ENCODE data around the gene INPP4B. TPM values are rescaled to one million over a fixed set of nuclear protein-coding genes. Genes with fewer than 3 reads are reported as not detected.

INPP4B gene
- total RNA-seq, 1 experiment from 2014 or later: 41.0 TPM

DNA sequence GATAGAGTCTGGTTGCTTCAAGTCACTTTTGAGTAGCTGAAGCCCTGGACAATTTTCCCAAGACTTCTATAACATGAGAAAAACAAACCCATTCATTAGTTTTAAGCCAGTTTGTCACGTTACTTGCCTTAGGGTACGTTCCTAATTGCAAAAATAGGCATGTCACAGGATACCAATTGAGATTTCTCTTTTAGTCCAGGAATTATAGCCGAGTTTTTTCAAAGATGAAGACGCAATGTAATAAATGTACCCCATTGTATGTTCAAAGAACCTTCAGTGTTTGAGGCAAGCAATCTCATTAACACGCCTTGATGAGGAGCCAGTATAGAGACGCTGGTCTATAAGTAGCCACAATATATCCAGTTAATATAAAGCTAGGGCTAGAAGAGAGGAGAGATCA is 534.2 kb downstream of the INPP4B start:
- no peak for ATAC-seq
- CTCF ChIA-PET: no interaction called here

DNA sequence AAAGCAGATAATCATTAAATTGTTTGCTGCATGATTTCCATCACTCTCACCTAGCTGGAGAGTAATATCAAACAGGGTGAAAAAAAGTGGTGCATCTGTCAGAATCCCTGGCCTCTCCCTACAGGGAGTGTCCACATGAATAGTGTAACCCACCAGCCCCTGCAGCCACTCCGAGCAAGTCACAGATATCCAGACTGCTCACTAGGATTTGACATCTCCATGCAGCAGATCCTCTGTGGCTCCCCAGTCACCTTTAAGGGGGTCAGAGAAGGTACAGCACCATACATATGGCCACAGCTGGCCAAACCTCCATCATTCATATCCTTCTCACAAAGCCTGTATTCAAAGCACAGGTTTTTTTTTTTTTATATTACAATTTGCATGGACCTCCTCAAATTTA is 536.3 kb downstream of the INPP4B start:
- no peaks in the 10 kb centered on the region for H3K36me3 ChIP-seq (ENCODE audit: low read depth, low read length)
- no peaks in the 10 kb centered on the region for H3K9me2 ChIP-seq (replicated peaks; ENCODE audit: low read length)
- no peaks in the 10 kb centered on the region for H3K27me3 ChIP-seq (ENCODE audit: low read length)
- no peaks in the 10 kb centered on the region for H3K9me3 ChIP-seq (ENCODE audit: low read length)
- H3K79me2 ChIP-seq (ENCODE audit: low read length): no peaks in the 10 kb centered on the region
- ATAC-seq (no peak), DNase-seq (no peak)
- no peaks in the 10 kb centered on the region for H4K20me1 ChIP-seq (ENCODE audit: low read length)
- no peaks in the 10 kb centered on the region for H3K4me1 ChIP-seq (ENCODE audit: insufficient read depth, low read length)
- TF ChIP-seq, protein P1, sequence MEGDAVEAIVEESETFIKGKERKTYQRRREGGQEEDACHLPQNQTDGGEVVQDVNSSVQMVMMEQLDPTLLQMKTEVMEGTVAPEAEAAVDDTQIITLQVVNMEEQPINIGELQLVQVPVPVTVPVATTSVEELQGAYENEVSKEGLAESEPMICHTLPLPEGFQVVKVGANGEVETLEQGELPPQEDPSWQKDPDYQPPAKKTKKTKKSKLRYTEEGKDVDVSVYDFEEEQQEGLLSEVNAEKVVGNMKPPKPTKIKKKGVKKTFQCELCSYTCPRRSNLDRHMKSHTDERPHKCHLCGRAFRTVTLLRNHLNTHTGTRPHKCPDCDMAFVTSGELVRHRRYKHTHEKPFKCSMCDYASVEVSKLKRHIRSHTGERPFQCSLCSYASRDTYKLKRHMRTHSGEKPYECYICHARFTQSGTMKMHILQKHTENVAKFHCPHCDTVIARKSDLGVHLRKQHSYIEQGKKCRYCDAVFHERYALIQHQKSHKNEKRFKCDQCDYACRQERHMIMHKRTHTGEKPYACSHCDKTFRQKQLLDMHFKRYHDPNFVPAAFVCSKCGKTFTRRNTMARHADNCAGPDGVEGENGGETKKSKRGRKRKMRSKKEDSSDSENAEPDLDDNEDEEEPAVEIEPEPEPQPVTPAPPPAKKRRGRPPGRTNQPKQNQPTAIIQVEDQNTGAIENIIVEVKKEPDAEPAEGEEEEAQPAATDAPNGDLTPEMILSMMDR (conservative IDR thresholded peaks at IDR 0.05; ENCODE audit: low read depth, low read length): no peak
- no peak overlapping the region for H3K27ac ChIP-seq (ENCODE audit: low read length)
- BruUV-seq (replicated peaks): no TSS peak
- no peak overlapping the region for H3K4me2 ChIP-seq (ENCODE audit: low read length)
- intact Hi-C loops (cut with micrococcal nuclease): no loop called here
- no peaks in the 10 kb centered on the region for H3F3A ChIP-seq (ENCODE audit: low read length, unreplicated experiment)
- POLR2A ChIA-PET (ENCODE audit: unreplicated experiment): no interaction called here
- H3K4me3 ChIP-seq (ENCODE audit: low read length): no peak overlapping the region
- no peak overlapping the region for H2AFZ ChIP-seq (ENCODE audit: low read length)
- CTCF ChIA-PET: no interaction called here
- no peak overlapping the region for H3K9ac ChIP-seq (ENCODE audit: low read length)

More for the DNA sequence above, 534.2 kb downstream of the INPP4B start:
- Histone ChIP-seq H3K36me3 (ENCODE audit: low read depth, low read length) (no peaks in the 10 kb centered on the region), H3K9me2 (replicated peaks; ENCODE audit: low read length) (no peaks in the 10 kb centered on the region), H4K20me1 (ENCODE audit: low read length) (no peaks in the 10 kb centered on the region), H3K27ac (ENCODE audit: low read length) (no peak overlapping the region), H3K9ac (ENCODE audit: low read length) (no peak overlapping the region), H3K9me3 (ENCODE audit: low read length) (no peaks in the 10 kb centered on the region), H3K79me2 (ENCODE audit: low read length) (no peaks in the 10 kb centered on the region), H3K4me3 (ENCODE audit: low read length) (no peak overlapping the region), H3K4me1 (ENCODE audit: insufficient read depth, low read length) (no peaks in the 10 kb centered on the region), H2AFZ (ENCODE audit: low read length) (no peak overlapping the region), H3K27me3 (ENCODE audit: low read length) (no peaks in the 10 kb centered on the region), H3K4me2 (ENCODE audit: low read length) (no peak overlapping the region), H3F3A (ENCODE audit: low read length, unreplicated experiment) (no peaks in the 10 kb centered on the region)
- POLR2A ChIA-PET (ENCODE audit: unreplicated experiment): interaction anchor here (0.5 to 0.6 kb wide), 2 partner anchors 19 to 522 kb away, joined by 3 read pairs; no protein-coding TSS in a partner anchor
- DNase-seq: no peak
- intact Hi-C loops (cut with micrococcal nuclease): no loop called here
- TF ChIP-seq, protein P1 (conservative IDR thresholded peaks at IDR 0.05; ENCODE audit: low read depth, low read length): no peak
- TF ChIP-seq EZH2phosphoT487 (IDR thresholded peaks at IDR 0.05; ENCODE audit: borderline replicate concordance, low read length) (no peak), EZH2 (IDR thresholded peaks at IDR 0.05; ENCODE audit: low read length, unreplicated experiment) (no peak)
- BruUV-seq (replicated peaks): no TSS peak

DNA sequence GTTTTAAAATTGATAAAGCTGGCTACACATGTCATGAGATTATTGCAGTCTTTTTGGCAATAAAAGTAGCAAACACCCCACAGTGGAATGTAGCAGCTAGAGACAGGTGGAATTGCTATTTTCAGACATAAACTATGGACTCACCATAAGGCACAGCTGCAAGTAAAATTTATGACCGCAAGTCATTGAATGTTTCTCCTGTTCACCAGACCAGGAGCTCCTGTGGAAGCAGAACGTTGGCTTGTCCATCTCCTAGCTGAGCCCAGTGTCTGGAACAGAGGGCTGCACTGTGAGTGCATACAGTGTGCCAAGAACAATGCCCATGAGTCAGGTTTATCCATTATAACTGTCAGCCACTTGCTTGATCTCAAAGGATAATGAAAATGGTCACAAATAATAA is 538.2 kb downstream of the INPP4B start:
- TF ChIP-seq, protein P1 (conservative IDR thresholded peaks at IDR 0.05; ENCODE audit: low read depth, low read length): no peak
- TF ChIP-seq EZH2 (IDR thresholded peaks at IDR 0.05; ENCODE audit: low read length, unreplicated experiment): no peak
- no peak for TF ChIP-seq EZH2phosphoT487 (IDR thresholded peaks at IDR 0.05; ENCODE audit: borderline replicate concordance, low read length)
- Histone ChIP-seq H3K4me2 (ENCODE audit: low read length) (no peak overlapping the region), H4K20me1 (ENCODE audit: low read length) (no peaks in the 10 kb centered on the region), H2AFZ (ENCODE audit: low read length) (no peak overlapping the region), H3K4me1 (ENCODE audit: insufficient read depth, low read length) (no peaks in the 10 kb centered on the region), H3K36me3 (ENCODE audit: low read depth, low read length) (no peaks in the 10 kb centered on the region), H3K27ac (ENCODE audit: low read length) (no peak overlapping the region), H3K79me2 (ENCODE audit: low read length) (no peaks in the 10 kb centered on the region), H3K9ac (ENCODE audit: low read length) (no peak overlapping the region), H3F3A (ENCODE audit: low read length, unreplicated experiment) (no peaks in the 10 kb centered on the region), H3K9me3 (ENCODE audit: low read length) (no peaks in the 10 kb centered on the region), H3K27me3 (ENCODE audit: low read length) (no peaks in the 10 kb centered on the region), H3K9me2 (replicated peaks; ENCODE audit: low read length) (no peaks in the 10 kb centered on the region), H3K4me3 (ENCODE audit: low read length) (no peak overlapping the region)
- ATAC-seq: no peak
- no peak for DNase-seq
- ChIA-PET CTCF (no interaction called here), POLR2A (ENCODE audit: unreplicated experiment) (no interaction called here)
- BruUV-seq (replicated peaks): no TSS peak
- intact Hi-C loops (cut with micrococcal nuclease): no loop called here

Data from PC-3 (cell line).